ENCODE results near the gene SSBP4.
A peak's percentile ranks its signal among the peaks of the same experiment; 100 is the strongest.

Gene SSBP4

GRCh38 chr19:18419195-18419698 is at the start of gene SSBP4:
Gene SSBP4, plus strand, starts transcription at chr19:18419398. Its CDS starts 251 bp downstream, at chr19:18419649.
- TF ChIP-seq GATA2 (IDR thresholded peaks at IDR 0.05; ENCODE audit: low read depth, low read length) (no peak), GATA3 (IDR thresholded peaks at IDR 0.05; ENCODE audit: low read depth, low read length) (no peak)

GRCh38 chr19:18373407-18373891 is 45.7 kb upstream of the SSBP4 start:
- no peak for TF ChIP-seq GATA2 (IDR thresholded peaks at IDR 0.05; ENCODE audit: low read depth, low read length)
- no peak for TF ChIP-seq GATA3 (IDR thresholded peaks at IDR 0.05; ENCODE audit: low read depth, low read length)

DNA sequence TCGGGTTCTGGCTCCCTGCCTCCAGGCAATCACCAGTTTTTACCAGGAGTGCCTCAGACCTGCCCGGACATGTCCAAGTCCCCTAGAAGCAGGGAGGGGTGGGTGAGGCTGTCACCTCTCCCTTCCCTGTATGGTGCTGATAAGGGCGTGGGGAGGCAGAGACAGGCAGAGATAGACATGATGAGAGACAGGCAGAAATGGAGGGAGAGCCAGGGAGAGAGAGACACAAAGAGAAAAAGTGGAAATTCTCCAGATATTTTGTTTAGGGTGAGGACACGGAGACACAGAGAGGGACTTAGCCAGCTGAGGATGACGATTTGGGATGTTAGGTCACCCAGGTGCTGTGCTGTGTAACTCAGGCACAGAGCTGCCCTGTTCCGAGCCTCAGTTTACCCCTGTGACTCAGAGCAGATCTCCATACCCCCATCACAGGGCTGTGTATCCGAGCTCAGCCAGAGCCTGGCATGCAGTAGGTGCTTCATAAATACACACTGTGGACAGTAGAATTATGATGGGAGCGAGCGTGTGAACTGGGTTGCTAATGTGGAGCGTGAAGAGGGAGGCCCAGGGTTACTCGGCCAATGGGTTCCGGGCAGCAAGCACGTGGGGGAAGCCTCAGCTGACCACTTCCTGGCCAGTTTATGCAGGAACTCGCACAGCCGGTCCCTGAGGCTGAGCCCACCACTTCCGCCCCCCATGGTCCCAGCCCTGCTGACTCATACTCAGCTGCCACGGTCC is 45.1 kb upstream of the SSBP4 start:
- 0 out of 2 replicates have a peak, but pooled peaks have one; percentile 12 for TF ChIP-seq GATA2 (IDR thresholded peaks at IDR 0.05; ENCODE audit: low read depth, low read length)
- TF ChIP-seq GATA3 (IDR thresholded peaks at IDR 0.05; ENCODE audit: low read depth, low read length) = no peak

- TF ChIP-seq GATA2 (IDR thresholded peaks at IDR 0.05; ENCODE audit: low read depth, low read length) = no peak
- no peak for TF ChIP-seq GATA3 (IDR thresholded peaks at IDR 0.05; ENCODE audit: low read depth, low read length)
These were observed 42.2 kb upstream of the SSBP4 start for GRCh38 chr19:18377026-18377425.

- TF ChIP-seq GATA3 (IDR thresholded peaks at IDR 0.05; ENCODE audit: low read depth, low read length) = no peak
- no peak for TF ChIP-seq GATA2 (IDR thresholded peaks at IDR 0.05; ENCODE audit: low read depth, low read length)
These were observed 39.1 kb upstream of the SSBP4 start for GRCh38 chr19:18379803-18380747.

DNA sequence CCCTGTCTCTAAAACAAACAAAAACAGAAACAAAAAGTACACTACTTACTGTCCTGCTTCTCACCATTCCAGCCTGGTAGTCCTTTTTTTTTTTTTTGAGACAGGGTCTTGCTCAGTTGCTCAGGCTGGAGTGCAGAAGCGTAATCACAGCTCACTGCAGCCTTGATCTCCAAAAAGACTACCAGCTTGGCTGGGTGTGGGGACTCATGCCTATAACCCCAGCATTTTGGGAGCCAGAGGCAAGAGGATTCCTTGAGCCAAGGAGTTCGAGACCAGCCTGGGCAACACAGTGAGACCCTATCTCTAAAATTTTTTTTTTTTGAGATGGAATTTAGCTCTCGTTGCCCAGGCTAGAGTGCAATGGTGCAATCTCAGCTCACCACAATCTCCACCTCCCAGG is 38.4 kb upstream of the SSBP4 start:
- TF ChIP-seq GATA3 (IDR thresholded peaks at IDR 0.05; ENCODE audit: low read depth, low read length) (no peak), GATA2 (IDR thresholded peaks at IDR 0.05; ENCODE audit: low read depth, low read length) (no peak)

DNA sequence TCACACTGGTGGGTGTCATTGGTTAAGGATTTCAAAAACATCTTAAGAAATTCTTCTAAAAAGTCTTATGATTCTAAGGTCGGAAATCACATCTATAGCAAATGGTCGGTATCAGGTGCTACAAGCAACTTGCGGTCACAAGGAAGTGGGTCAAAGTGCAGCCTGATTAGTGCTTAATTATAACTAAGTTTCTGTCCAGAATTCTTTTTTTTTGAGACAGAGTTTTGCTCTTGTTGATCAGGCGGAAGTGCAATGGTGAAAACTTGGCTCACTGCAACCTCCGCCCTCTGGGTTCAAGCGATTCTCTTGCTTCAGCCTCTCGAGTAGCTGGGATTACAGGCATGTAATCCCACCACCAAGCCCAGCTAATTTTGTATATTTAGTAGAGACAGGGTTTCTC is 34.4 kb upstream of the SSBP4 start:
- TF ChIP-seq GATA2 (IDR thresholded peaks at IDR 0.05; ENCODE audit: low read depth, low read length) = no peak
- no peak for TF ChIP-seq GATA3 (IDR thresholded peaks at IDR 0.05; ENCODE audit: low read depth, low read length)

- TF ChIP-seq GATA2 (IDR thresholded peaks at IDR 0.05; ENCODE audit: low read depth, low read length) (no peak), GATA3 (IDR thresholded peaks at IDR 0.05; ENCODE audit: low read depth, low read length) (no peak)
These were observed 33.9 kb upstream of the SSBP4 start for GRCh38 chr19:18385359-18385674.

DNA sequence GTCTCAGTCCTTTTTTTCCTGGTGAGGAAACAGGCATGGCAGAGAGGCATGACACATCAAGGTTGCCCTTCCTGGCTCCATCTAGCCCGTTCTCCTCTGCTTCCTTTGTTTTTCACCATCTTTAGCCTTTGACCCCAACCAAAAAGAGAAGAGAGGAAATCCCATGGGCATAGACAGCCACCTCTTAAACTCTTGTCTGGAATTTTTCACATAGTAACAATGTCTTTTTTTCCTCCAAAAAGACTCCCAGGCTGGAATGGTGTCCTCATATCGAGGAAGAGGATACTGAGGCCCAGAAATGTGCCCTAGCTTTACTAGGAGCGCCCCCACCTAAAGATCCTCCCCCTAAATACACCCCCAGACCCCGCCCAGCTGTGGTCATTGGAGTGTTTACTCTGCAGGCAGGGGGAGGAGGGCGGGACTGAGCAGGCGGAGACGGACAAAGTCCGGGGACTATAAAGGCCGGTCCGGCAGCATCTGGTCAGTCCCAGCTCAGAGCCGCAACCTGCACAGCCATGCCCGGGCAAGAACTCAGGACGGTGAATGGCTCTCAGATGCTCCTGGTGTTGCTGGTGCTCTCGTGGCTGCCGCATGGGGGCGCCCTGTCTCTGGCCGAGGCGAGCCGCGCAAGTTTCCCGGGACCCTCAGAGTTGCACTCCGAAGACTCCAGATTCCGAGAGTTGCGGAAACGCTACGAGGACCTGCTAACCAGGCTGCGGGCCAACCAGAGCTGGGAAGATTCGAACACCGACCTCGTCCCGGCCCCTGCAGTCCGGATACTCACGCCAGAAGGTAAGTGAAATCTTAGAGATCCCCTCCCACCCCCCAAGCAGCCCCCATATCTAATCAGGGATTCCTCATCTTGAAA is 33.3 kb upstream of the SSBP4 start, which contains the start of gene GDF15:
Gene GDF15 (plus strand): TSS at position 484 of the 868 bp plus-strand sequence. CDS start 32 bp downstream, at position 516.
- TF ChIP-seq GATA3 (IDR thresholded peaks at IDR 0.05; ENCODE audit: low read depth, low read length) (no peak), GATA2 (IDR thresholded peaks at IDR 0.05; ENCODE audit: low read depth, low read length) (no peak)

DNA sequence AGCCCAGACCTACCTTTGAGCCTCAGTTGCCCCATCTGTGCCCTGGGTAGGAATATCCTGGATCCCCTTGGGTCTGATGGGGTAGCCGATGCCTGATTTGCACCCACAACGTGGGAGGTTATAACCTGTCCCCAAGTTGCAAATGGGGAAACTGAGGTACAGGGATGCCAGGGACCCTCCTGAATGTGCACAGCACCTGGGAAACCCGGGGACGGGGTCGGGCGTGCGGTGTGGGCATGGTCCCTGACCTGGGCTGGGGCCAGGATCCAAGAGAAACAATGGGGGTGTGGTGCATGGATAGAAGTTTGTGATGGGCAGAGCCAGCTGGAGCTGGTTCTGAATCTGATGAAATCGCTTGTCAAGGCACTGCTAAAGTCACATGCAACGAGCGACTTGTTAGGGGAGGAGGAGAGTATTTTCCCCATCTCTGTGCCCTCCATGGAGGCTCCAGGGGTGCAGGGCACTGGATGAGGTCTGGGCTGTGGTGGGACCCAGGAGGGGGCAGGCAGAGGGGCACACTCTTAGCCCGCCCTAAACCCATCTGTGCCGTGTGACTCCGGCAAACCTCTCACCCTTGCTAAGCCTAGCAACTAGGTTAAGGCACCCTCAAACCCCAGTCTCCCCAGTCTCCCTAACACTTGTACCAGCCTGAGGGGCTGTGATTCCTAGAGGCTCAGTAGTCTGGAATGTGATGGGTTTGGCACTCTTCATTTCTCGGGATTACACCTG is 32.5 kb upstream of the SSBP4 start:
- TF ChIP-seq GATA2 (IDR thresholded peaks at IDR 0.05; ENCODE audit: low read depth, low read length) (no peak), GATA3 (IDR thresholded peaks at IDR 0.05; ENCODE audit: low read depth, low read length) (no peak)

GRCh38 chr19:18388100-18388959 is 30.9 kb upstream of the SSBP4 start:
- TF ChIP-seq GATA3 (IDR thresholded peaks at IDR 0.05; ENCODE audit: low read depth, low read length) = no peak
- TF ChIP-seq GATA2 (IDR thresholded peaks at IDR 0.05; ENCODE audit: low read depth, low read length) = no peak

Data from SH-SY5Y (cell line).